ENCODE measurements around the gene DCLK2. TPM values are rescaled to one million over a fixed set of nuclear protein-coding genes. Genes with fewer than 3 reads are reported as not detected.

The DCLK2 gene
- total and polyA plus RNA-seq, 2 of the 4 experiments (the other 2 are of a cell fraction) = 11.3 to 15.5 TPM

DNA sequence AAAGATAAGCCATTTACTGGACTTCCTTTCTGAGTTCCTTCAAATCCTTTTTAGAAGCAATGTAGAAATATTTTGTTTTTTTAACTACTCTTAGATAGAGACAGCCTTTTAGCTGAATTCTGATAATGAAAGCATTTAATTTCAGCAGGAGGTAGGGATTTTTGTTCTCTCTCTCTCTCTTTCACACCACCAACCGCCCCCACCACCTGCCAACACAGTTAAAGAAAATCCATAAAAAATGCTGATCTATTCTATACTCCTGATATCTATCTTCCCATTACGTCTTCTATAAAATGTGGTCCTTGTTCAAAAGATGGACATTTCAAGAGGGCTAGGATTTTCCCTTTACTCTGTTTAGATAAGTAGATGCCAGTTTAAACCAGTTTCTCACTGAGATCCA is 104.5 kb downstream of the DCLK2 start:
- ATAC-seq (ENCODE audit: low read depth) (no peak), DNase-seq (no peak)
- H4K8ac ChIP-seq (ENCODE audit: low read depth in 2 of 2, low read length in 2 of 2) = no peak overlapping the region
- H3K14ac ChIP-seq (replicated peaks; ENCODE audit: low read depth, low read length) = no peak overlapping the region
- no peak overlapping the region for H3K4me2 ChIP-seq (ENCODE audit: low read depth, low read length)
- no peaks in the 10 kb centered on the region for H3K9me1 ChIP-seq (ENCODE audit: insufficient read depth, low read length)
- no peak overlapping the region for H2BK120ac ChIP-seq (ENCODE audit: low read depth, low read length)
- H3K9me3 ChIP-seq (ENCODE audit: control insufficient read depth, insufficient read depth, low read length) = no peaks in the 10 kb centered on the region
- no peak overlapping the region for H4K5ac ChIP-seq (ENCODE audit: low read depth, low read length)
- no peak overlapping the region for H2BK15ac ChIP-seq (ENCODE audit: low read depth, low read length)
- H3K23ac ChIP-seq (ENCODE audit: low read depth, low read length) = no peak overlapping the region
- ChIA-PET CTCF (no interaction called here), POLR2A (ENCODE audit: unreplicated experiment) (no interaction called here)
- H3K9ac ChIP-seq (ENCODE audit: low read depth, low read length) = no peak overlapping the region
- peaks cover 14 to 16% of the 10 kb centered on the region in 2 experiments; a peak in 3 of 4 replicates for H3K79me1 ChIP-seq (ENCODE audit: low read depth in 1 of 2, low read length in 2 of 2)
- no peak overlapping the region for H3K18ac ChIP-seq (ENCODE audit: low read depth, low read length)
- no peak overlapping the region for H3K4me3 ChIP-seq (ENCODE audit: insufficient read depth, low read depth, low read length)
- H3K36me3 ChIP-seq (ENCODE audit: control insufficient read depth, insufficient read depth, low read length) = 0 out of 2 replicates have a peak, but pooled peaks cover 1% of the 10 kb centered on the region
- in situ Hi-C loops (cut with MboI; ENCODE audit: low sequenced_read_pairs) (no loop called here), intact Hi-C loops (cut with micrococcal nuclease) (no loop called here), dilution Hi-C loops (cut with HindIII; ENCODE audit: low sequenced_read_pairs, unreplicated experiment) (no loop called here)
- no CpG with 5 or more reads among the region's 2 CpGs for WGBS, 2 experiments (ENCODE audit: extremely low coverage in 2 of 2, insufficient read length in 1 of 2)
- H3K27me3 ChIP-seq (ENCODE audit: control insufficient read depth, insufficient read depth, low read length) = no peaks in the 10 kb centered on the region
- H4K91ac ChIP-seq (ENCODE audit: insufficient read depth, low read depth, low read length) = no peak overlapping the region
- no peak overlapping the region for H3K56ac ChIP-seq (ENCODE audit: extremely low read depth, insufficient read depth, low read length)
- no peak overlapping the region for H2AK5ac ChIP-seq (ENCODE audit: low read depth, low read length)
- BruUV-seq (replicated peaks) = no TSS peak
- no peak overlapping the region for H3K4ac ChIP-seq (ENCODE audit: low read depth, low read length)
- no peak overlapping the region for H2AK9ac ChIP-seq (replicated peaks; ENCODE audit: low read depth, low read length, poor library complexity)
- TF ChIP-seq SMC3 (IDR thresholded peaks at IDR 0.05; ENCODE audit: low read depth, low read length) (no peak), BHLHE40 (IDR thresholded peaks at IDR 0.05; ENCODE audit: low read depth, low read length) (no peak), CEBPB (IDR thresholded peaks at IDR 0.05; ENCODE audit: low read depth, low read length) (no peak), CTCF (conservative IDR thresholded peaks at IDR 0.05; ENCODE audit: low read depth, low read length) (no peak), NFE2L2 (IDR thresholded peaks at IDR 0.05; ENCODE audit: low read depth, low read length) (no peak), MAFK (IDR thresholded peaks at IDR 0.05; ENCODE audit: low read depth, low read length) (no peak), MXI1 (IDR thresholded peaks at IDR 0.05; ENCODE audit: borderline replicate concordance, low read depth, low read length) (no peak)
- TF ChIP-seq, protein P1, sequence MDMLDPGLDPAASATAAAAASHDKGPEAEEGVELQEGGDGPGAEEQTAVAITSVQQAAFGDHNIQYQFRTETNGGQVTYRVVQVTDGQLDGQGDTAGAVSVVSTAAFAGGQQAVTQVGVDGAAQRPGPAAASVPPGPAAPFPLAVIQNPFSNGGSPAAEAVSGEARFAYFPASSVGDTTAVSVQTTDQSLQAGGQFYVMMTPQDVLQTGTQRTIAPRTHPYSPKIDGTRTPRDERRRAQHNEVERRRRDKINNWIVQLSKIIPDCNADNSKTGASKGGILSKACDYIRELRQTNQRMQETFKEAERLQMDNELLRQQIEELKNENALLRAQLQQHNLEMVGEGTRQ (IDR thresholded peaks at IDR 0.05; ENCODE audit: low read depth, low read length) = no peak
- H2BK20ac ChIP-seq (ENCODE audit: low read depth, low read length) = no peak overlapping the region
- no peak overlapping the region for H3K27ac ChIP-seq (ENCODE audit: insufficient read depth, low read length)
- no peak overlapping the region for H2BK5ac ChIP-seq (ENCODE audit: low read depth, low read length, poor library complexity, severe bottlenecking)
- H4K20me1 ChIP-seq (ENCODE audit: insufficient read depth, low read length) = no peaks in the 10 kb centered on the region
- no peak overlapping the region for H2AFZ ChIP-seq (replicated peaks; ENCODE audit: low read length, poor library complexity)
- peaks cover 1% of the 10 kb centered on the region; the same call in 1 of the 2 replicates for H3K4me1 ChIP-seq (ENCODE audit: control insufficient read depth, insufficient read depth, low read length)

Measured in IMR-90 (cell line).